OCI-LY3 (cell line): ENCODE measurements around the gene FTO.

Experiments
- EZH2phosphoT487 ChIP-seq: fragments of 200-600 bp; shearing (Covaris generic); IDR thresholded peaks from 2 replicates; pipeline ENCODE4 v1.6.1; 2018; ENCODE audit warnings: antibody characterized with exemption, mixed run types, low read depth
- TF ChIP-seq, protein P1 (sequence below): fragments of 200-600, 300-600 bp; sonication (generic); IDR thresholded peaks from 2 replicates; pipeline ENCODE4 v1.5.1; 2014; ENCODE audit warnings: antibody characterized with exemption, low read length, low read depth

GRCh38 chr16:54173490-54173889 lies 469.5 kb downstream of the FTO start:
- TF ChIP-seq, protein P1, sequence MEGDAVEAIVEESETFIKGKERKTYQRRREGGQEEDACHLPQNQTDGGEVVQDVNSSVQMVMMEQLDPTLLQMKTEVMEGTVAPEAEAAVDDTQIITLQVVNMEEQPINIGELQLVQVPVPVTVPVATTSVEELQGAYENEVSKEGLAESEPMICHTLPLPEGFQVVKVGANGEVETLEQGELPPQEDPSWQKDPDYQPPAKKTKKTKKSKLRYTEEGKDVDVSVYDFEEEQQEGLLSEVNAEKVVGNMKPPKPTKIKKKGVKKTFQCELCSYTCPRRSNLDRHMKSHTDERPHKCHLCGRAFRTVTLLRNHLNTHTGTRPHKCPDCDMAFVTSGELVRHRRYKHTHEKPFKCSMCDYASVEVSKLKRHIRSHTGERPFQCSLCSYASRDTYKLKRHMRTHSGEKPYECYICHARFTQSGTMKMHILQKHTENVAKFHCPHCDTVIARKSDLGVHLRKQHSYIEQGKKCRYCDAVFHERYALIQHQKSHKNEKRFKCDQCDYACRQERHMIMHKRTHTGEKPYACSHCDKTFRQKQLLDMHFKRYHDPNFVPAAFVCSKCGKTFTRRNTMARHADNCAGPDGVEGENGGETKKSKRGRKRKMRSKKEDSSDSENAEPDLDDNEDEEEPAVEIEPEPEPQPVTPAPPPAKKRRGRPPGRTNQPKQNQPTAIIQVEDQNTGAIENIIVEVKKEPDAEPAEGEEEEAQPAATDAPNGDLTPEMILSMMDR, result no peak
- TF ChIP-seq EZH2phosphoT487, result no peak
